CD4-positive, alpha-beta T cell (primary cell): ENCODE measurements around the gene CCDC12. TPM values are rescaled to one million over a fixed set of nuclear protein-coding genes. Genes with fewer than 3 reads are reported as not detected.

Experiments
- ATAC-seq: fragments of 200-7000 bp; cut with Tn5 transposase; one replicate; pipeline ENCODE4 v1.10.0; 2022; ENCODE audit warnings: mild to moderate bottlenecking; ENCODE audit not compliant: poor library complexity
- CTCF ChIA-PET: fragments of 350-600 bp; sonication (Branson Sonifier 250); formaldehyde crosslinking; loops from one replicate; lab custom pipeline; 2021; ENCODE audit warnings: antibody characterized with exemption, inconsistent platforms; lab: Charles Lee
- POLR2A ChIA-PET: fragments of 350-600 bp; sonication (Branson Sonifier 250); formaldehyde crosslinking; loops from one replicate; lab custom pipeline; 2021; ENCODE audit warnings: antibody characterized with exemption, inconsistent platforms; lab: Charles Lee
- DNase-seq, 14 experiments: peaks; one replicate each; pipeline ENCODE4 v3.0.0-alpha.2; 2013 to 2020; ENCODE audit warnings: mixed read lengths in 2 of 14
- H3K27ac ChIP-seq, 2 donors: one replicate each; pipeline versions ENCODE4 v1.5.1 to v1.7.0; 2013; ENCODE audit warnings: low read length in 2 of 2, low read depth in 1 of 2, mild to moderate bottlenecking in 1 of 2
- H3K27me3 ChIP-seq, 2 experiments: 1 replicate in 1 of 2; 2 replicates in 1 of 2; pipeline versions ENCODE4 v1.6.1 to v1.7.0; 2013; ENCODE audit warnings: low read length in 2 of 2, control low read depth in 1 of 2, mild to moderate bottlenecking in 1 of 2, moderate library complexity in 1 of 2; ENCODE audit not compliant: insufficient read depth in 2 of 2, control insufficient read depth in 1 of 2
- H3K36me3 ChIP-seq: one replicate; pipeline ENCODE4 v1.6.1; 2013; ENCODE audit warnings: low read length, control low read depth; ENCODE audit not compliant: insufficient read depth
- H3K4me1 ChIP-seq: one replicate; pipeline ENCODE4 v1.6.1; 2013; ENCODE audit warnings: low read length, control low read depth; ENCODE audit not compliant: insufficient read depth
- H3K4me3 ChIP-seq: one replicate; pipeline ENCODE4 v1.5.1; 2013; ENCODE audit warnings: mild to moderate bottlenecking, low read length, moderate library complexity
- H3K9me3 ChIP-seq, 2 experiments: 1 replicate in 1 of 2; 2 replicates in 1 of 2; pipeline versions ENCODE4 v1.6.1 to v1.7.0; 2013; ENCODE audit warnings: low read length in 2 of 2, mild to moderate bottlenecking in 2 of 2, control low read depth in 1 of 2, moderate library complexity in 1 of 2; ENCODE audit not compliant: control insufficient read depth in 1 of 2, insufficient read depth in 1 of 2
- H3K27ac Mint-ChIP-seq: one replicate; pipeline ENCODE4 v1.8.0; 2020; ENCODE audit warnings: mixed read lengths
- H3K27me3 Mint-ChIP-seq: one replicate; pipeline ENCODE4 v1.8.0; 2021; ENCODE audit warnings: mixed read lengths
- H3K36me3 Mint-ChIP-seq: one replicate; pipeline ENCODE4 v1.8.0; 2021; ENCODE audit warnings: low read depth, mixed read lengths
- H3K4me1 Mint-ChIP-seq: one replicate; pipeline ENCODE4 v1.8.0; 2021; ENCODE audit warnings: low read depth, mixed read lengths
- H3K4me3 Mint-ChIP-seq: one replicate; pipeline ENCODE4 v1.8.0; 2020; ENCODE audit warnings: mild to moderate bottlenecking, mixed read lengths
- H3K9me3 Mint-ChIP-seq: one replicate; pipeline ENCODE4 v1.8.0; 2020; ENCODE audit warnings: mixed read lengths
- CTCF ChIP-seq: fragments of 200-600 bp; IDR thresholded peaks from one replicate; pipeline ENCODE4 v1.8.0; 2022; ENCODE audit warnings: antibody characterized with exemption, mild to moderate bottlenecking
- intact Hi-C, 2 experiments: fragments of 100-400 bp; cut with DNase I in 1 of 2; cut with micrococcal nuclease in 1 of 2; formaldehyde crosslinking; loops; one replicate each; pipeline versions ENCODE4 v1.15.1 to v1.9.0; 2023 to 2025; cut with DNase I, micrococcal nuclease
- total RNA-seq, 174 experiments: library from RNA in 2 of 174; stranded (reverse) in 2 of 174; gene quantifications; one replicate each; pipeline ENCODE4 v1.2.3 and lab custom pipeline; 2021 to 2026

The CCDC12 gene
- total RNA-seq, 2 experiments from 2014 or later, result 57.5 to 59.5 TPM

- Histone ChIP-seq H3K4me1 (peaks cover 6% of the 10 kb centered on the region), H3K36me3 (peaks cover 37% of the 10 kb centered on the region), H3K27me3 (no peaks in the 10 kb centered on the region), H3K4me3 (no peak overlapping the region), H3K9me3 (no peaks in the 10 kb centered on the region), H3K27ac (no peak overlapping the region)
- no peak for DNase-seq
- Mint-ChIP-seq H3K36me3 (peaks cover 59% of the 10 kb centered on the region), H3K27ac (no peak overlapping the region), H3K4me3 (no peak overlapping the region), H3K27me3 (no peaks in the 10 kb centered on the region), H3K4me1 (peaks cover 16% of the 10 kb centered on the region), H3K9me3 (no peaks in the 10 kb centered on the region)
- ChIA-PET CTCF (no interaction called here), POLR2A (no interaction called here)
- no peak for TF ChIP-seq CTCF
- intact Hi-C loops, result no loop called here
- ATAC-seq, result no peak
Observed at GRCh38 chr3:46916278-46916677, 60.3 kb downstream of the CCDC12 start.

GRCh38 chr3:46915297-46915822 lies 61.2 kb downstream of the CCDC12 start:
- H3K36me3 ChIP-seq, result peaks cover 27% of the 10 kb centered on the region
- peaks cover 49% of the 10 kb centered on the region for H3K36me3 Mint-ChIP-seq
- ChIA-PET POLR2A (no interaction called here), CTCF (no interaction called here)
- ATAC-seq, result no peak
- no peaks in the 10 kb centered on the region for H3K27me3 ChIP-seq
- H3K27me3 Mint-ChIP-seq, result no peaks in the 10 kb centered on the region
- no peak overlapping the region for H3K4me3 Mint-ChIP-seq
- no peak overlapping the region for H3K27ac Mint-ChIP-seq
- peaks cover 6% of the 10 kb centered on the region for H3K4me1 ChIP-seq
- intact Hi-C loops, result no loop called here
- no peak overlapping the region for H3K27ac ChIP-seq
- H3K4me3 ChIP-seq, result no peak overlapping the region
- no peaks in the 10 kb centered on the region for H3K9me3 ChIP-seq
- no peaks in the 10 kb centered on the region for H3K9me3 Mint-ChIP-seq
- DNase-seq, result no peak
- no peak for TF ChIP-seq CTCF
- peaks cover 16% of the 10 kb centered on the region for H3K4me1 Mint-ChIP-seq

GRCh38 chr3:46914849-46915248 lies 61.7 kb downstream of the CCDC12 start:
- Histone ChIP-seq H3K36me3 (peaks cover 22% of the 10 kb centered on the region), H3K4me3 (no peak overlapping the region), H3K9me3 (no peaks in the 10 kb centered on the region), H3K4me1 (peaks cover 10% of the 10 kb centered on the region), H3K27ac (no peak overlapping the region), H3K27me3 (no peaks in the 10 kb centered on the region)
- ATAC-seq, result no peak
- Mint-ChIP-seq H3K27ac (no peak overlapping the region), H3K4me1 (peaks cover 16% of the 10 kb centered on the region), H3K27me3 (no peaks in the 10 kb centered on the region), H3K36me3 (peaks cover 44% of the 10 kb centered on the region), H3K9me3 (no peaks in the 10 kb centered on the region), H3K4me3 (no peak overlapping the region)
- CTCF ChIA-PET, result no interaction called here
- intact Hi-C loops, result no loop called here
- POLR2A ChIA-PET, result no interaction called here
- no peak for TF ChIP-seq CTCF
- DNase-seq, result no peak
